Mesothelial cell of epicardium (in vitro differentiated cells): ENCODE data around the gene PPIL6. TPM values are rescaled to one million over a fixed set of nuclear protein-coding genes. Genes with fewer than 3 reads are reported as not detected.

ENCODE experiments used
- DNase-seq, 2 experiments: peaks; one replicate each; pipeline ENCODE4 v3.0.0; 2021; ENCODE audit warnings: low spot score in 2 of 2; ENCODE audit not compliant: unreplicated experiment in 2 of 2
- H3K27ac Mint-ChIP-seq: 2 replicates; pipeline ENCODE4 v1.8.0; 2021; ENCODE audit warnings: mixed read lengths
- H3K27me3 Mint-ChIP-seq: 2 replicates; pipeline ENCODE4 v1.8.0; 2021; ENCODE audit warnings: low read depth, mixed read lengths
- H3K36me3 Mint-ChIP-seq: 2 replicates; pipeline ENCODE4 v1.8.0; 2021; ENCODE audit warnings: mixed read lengths
- H3K4me1 Mint-ChIP-seq: 2 replicates; pipeline ENCODE4 v1.8.0; 2021; ENCODE audit warnings: mixed read lengths
- H3K4me3 Mint-ChIP-seq: 2 replicates; pipeline ENCODE4 v1.8.0; 2021; ENCODE audit warnings: mild to moderate bottlenecking, moderate library complexity, mixed read lengths
- H3K9me3 Mint-ChIP-seq: 2 replicates; pipeline ENCODE4 v1.8.0; 2021; ENCODE audit warnings: mixed read lengths
- total RNA-seq: library from RNA; stranded (reverse); gene quantifications from 3 replicates; pipeline ENCODE4 v1.2.1, GENCODE V29; 2021
- TF ChIP-seq, protein P1 (sequence below): fragments of 200-600 bp; sonication (generic); IDR thresholded peaks from one replicate; pipeline ENCODE4 v1.5.0; 2021; ENCODE audit warnings: antibody characterized with exemption; ENCODE audit not compliant: unreplicated experiment

Gene PPIL6
- total RNA-seq, 1 donor from 2014 or later = 4.8 TPM

DNA sequence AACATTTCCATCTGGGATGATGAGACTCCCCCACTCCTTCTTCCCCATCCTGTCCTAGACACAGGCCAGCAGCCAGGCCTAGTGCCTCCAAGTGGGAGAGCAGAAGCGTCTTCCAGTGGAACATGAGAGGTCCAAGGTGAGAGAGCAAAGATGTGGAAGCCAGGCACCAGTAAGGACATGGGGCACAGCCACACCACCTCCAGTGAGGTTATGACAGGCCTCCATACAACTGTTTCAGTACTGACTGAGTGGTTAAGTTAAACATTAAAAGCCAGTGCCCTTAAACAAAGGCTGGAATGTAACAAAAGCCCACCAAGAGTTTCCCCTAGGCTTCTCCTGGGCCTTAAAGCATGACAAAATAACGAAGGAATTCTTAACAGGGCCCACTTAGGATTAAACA is 37.3 kb upstream of the PPIL6 start:
- Mint-ChIP-seq H3K4me1 (peaks cover 38% of the 10 kb centered on the region), H3K27me3 (no peaks in the 10 kb centered on the region), H3K27ac (peak overlapping the region; percentile 68), H3K36me3 (peaks cover 41% of the 10 kb centered on the region), H3K9me3 (no peaks in the 10 kb centered on the region), H3K4me3 (no peak overlapping the region)
- no peak for DNase-seq
- TF ChIP-seq, protein P1, sequence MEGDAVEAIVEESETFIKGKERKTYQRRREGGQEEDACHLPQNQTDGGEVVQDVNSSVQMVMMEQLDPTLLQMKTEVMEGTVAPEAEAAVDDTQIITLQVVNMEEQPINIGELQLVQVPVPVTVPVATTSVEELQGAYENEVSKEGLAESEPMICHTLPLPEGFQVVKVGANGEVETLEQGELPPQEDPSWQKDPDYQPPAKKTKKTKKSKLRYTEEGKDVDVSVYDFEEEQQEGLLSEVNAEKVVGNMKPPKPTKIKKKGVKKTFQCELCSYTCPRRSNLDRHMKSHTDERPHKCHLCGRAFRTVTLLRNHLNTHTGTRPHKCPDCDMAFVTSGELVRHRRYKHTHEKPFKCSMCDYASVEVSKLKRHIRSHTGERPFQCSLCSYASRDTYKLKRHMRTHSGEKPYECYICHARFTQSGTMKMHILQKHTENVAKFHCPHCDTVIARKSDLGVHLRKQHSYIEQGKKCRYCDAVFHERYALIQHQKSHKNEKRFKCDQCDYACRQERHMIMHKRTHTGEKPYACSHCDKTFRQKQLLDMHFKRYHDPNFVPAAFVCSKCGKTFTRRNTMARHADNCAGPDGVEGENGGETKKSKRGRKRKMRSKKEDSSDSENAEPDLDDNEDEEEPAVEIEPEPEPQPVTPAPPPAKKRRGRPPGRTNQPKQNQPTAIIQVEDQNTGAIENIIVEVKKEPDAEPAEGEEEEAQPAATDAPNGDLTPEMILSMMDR = no peak

DNA sequence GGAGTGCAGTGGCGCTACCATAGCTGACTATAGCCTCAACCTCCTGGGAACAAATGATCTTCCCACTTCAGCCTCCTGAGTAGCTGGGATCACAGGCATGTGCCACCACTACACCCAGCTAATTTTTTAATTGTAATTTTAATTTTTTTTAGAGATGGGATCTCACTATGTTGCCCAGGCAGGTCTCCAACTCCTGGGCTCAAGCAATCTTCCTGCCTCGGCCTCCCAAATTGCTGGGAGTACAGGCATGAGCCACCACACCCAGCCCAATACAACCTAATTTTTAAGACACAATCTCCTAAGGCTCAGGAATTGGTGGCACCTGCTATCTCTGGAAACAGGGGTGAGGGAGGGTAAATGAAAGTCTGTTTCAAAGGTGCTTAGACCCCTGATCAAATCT is 36.8 kb upstream of the PPIL6 start:
- Mint-ChIP-seq H3K27ac (no peak overlapping the region), H3K4me3 (no peak overlapping the region), H3K4me1 (peaks cover 36% of the 10 kb centered on the region), H3K27me3 (no peaks in the 10 kb centered on the region), H3K36me3 (peaks cover 46% of the 10 kb centered on the region), H3K9me3 (no peaks in the 10 kb centered on the region)
- no peak for DNase-seq
- TF ChIP-seq, protein P1 = no peak

DNA sequence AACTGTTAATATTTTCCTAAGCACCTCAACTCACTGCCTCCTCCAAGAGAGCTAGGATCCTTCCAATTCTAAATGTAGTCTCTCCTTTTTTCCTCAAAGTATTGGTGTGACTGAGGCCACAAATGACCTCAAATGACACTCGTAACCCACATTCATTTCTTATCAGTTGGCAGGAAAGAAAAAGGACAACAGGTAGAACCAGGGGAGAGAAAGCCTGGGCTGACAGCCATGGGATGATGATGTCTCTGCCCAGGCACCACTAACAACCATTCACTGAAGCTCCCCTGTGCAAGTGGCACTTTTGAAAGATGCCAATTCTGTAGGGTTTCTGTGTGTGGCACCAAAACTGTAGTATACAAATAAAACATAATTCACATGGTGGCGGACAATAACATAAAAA is 35.2 kb upstream of the PPIL6 start:
- DNase-seq = no peak
- Mint-ChIP-seq H3K4me3 (no peak overlapping the region), H3K9me3 (no peaks in the 10 kb centered on the region), H3K27me3 (no peaks in the 10 kb centered on the region), H3K27ac (no peak overlapping the region), H3K36me3 (peaks cover 50% of the 10 kb centered on the region), H3K4me1 (peaks cover 25% of the 10 kb centered on the region)
- TF ChIP-seq, protein P1 = no peak

DNA sequence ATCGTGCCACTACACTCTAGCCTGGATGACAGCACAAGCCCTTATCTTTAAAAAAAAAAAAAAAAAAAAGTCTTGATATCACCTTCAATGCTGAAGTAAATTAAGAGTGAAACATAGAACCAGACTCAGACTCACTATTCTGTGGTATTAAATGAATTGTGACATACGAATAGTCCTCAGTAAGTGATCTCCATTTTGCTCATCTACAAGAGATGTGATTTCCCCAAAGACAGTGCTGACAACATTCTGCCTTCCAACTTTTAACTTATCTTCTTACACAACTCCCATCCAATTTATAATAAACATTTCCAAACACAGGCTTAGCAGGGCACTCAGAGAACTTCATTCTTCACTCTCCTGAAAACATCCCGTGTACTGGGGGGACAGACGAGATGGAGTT is 34.6 kb upstream of the PPIL6 start:
- Mint-ChIP-seq H3K9me3 (no peaks in the 10 kb centered on the region), H3K27ac (no peak overlapping the region), H3K4me1 (peaks cover 21% of the 10 kb centered on the region), H3K27me3 (no peaks in the 10 kb centered on the region), H3K4me3 (no peak overlapping the region), H3K36me3 (peaks cover 46% of the 10 kb centered on the region)
- TF ChIP-seq, protein P1 = no peak
- DNase-seq = no peak

DNA sequence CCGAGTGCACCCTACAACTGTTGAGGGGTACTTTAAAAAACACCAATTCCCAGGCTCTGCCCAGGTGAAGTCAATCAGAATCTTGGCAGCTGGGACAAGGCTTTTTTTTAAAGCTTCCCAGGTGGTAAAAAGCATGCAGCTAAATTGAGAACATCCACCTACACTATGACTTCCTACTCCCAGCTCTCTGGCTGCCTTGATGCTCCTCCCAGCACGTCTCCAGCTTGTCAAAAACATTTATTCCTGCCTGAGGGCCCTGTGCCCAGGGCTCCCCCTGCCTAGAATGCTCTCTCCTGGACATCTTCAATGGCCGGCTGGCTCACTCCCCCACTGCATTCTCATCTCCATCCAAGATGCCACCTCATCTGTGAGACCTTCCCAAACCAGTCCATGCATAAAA is 32.7 kb upstream of the PPIL6 start:
- Mint-ChIP-seq H3K36me3 (peaks cover 40% of the 10 kb centered on the region), H3K27ac (no peak overlapping the region), H3K4me1 (peaks cover 6% of the 10 kb centered on the region), H3K9me3 (no peaks in the 10 kb centered on the region), H3K4me3 (no peak overlapping the region), H3K27me3 (no peaks in the 10 kb centered on the region)
- TF ChIP-seq, protein P1 = no peak
- no peak for DNase-seq
